Adipocyte (in vitro differentiated cells): ENCODE measurements around the gene COL4A1.
"Not testable (repeated sequence)": the region's sequence is repeated elsewhere in the genome, so short reads cannot be mapped to it uniquely, and the experiment has no call there.

ENCODE experiments used
- DNase-seq: peaks from one replicate; pipeline ENCODE4 v3.0.0-alpha.2; 2015; ENCODE audit warnings: low read depth
- H3K27me3 ChIP-seq: replicated peaks from 2 replicates; pipeline ENCODE4 v1.7.0; 2013; ENCODE audit warnings: mild to moderate bottlenecking, low read length, moderate library complexity; ENCODE audit not compliant: control insufficient read depth, insufficient read depth
- H3K36me3 ChIP-seq: 2 replicates; pipeline ENCODE4 v1.7.0; 2013; ENCODE audit warnings: low read length, mild to moderate bottlenecking, moderate library complexity; ENCODE audit not compliant: control insufficient read depth, insufficient read depth, severe bottlenecking
- H3K4me1 ChIP-seq: 2 replicates; pipeline ENCODE4 v1.7.0; 2013; ENCODE audit warnings: mild to moderate bottlenecking, low read length, moderate library complexity; ENCODE audit not compliant: control insufficient read depth, insufficient read depth
- H3K4me3 ChIP-seq: 2 replicates; pipeline ENCODE4 v1.7.0; 2013; ENCODE audit warnings: mild to moderate bottlenecking, low read length, moderate library complexity
- H3K9ac ChIP-seq: 2 replicates; pipeline ENCODE4 v1.7.0; 2013; ENCODE audit warnings: mild to moderate bottlenecking, low read length, moderate library complexity
- H3K9me3 ChIP-seq: 2 replicates; pipeline ENCODE4 v1.7.0; 2013; ENCODE audit warnings: mild to moderate bottlenecking, low read length, moderate library complexity; ENCODE audit not compliant: control insufficient read depth

Gene COL4A1

GRCh38 chr13:110121422-110122083 lies 185.4 kb downstream of the COL4A1 start:
- DNase-seq: no peak
- H3K27me3 ChIP-seq: peaks cover 3% of the 10 kb centered on the region

GRCh38 chr13:110119935-110120905 lies 186.7 kb downstream of the COL4A1 start:
- Histone ChIP-seq H3K4me1 (peaks cover 4% of the 10 kb centered on the region), H3K36me3 (no peaks in the 10 kb centered on the region), H3K9me3 (no peaks in the 10 kb centered on the region), H3K4me3 (no peak overlapping the region), H3K9ac (no peak overlapping the region), H3K27me3 (peaks cover 3% of the 10 kb centered on the region)
- no peak for DNase-seq

More at GRCh38 chr13:110121422-110122083, 185.4 kb downstream of the COL4A1 start:
- Histone ChIP-seq H3K9me3 (no peaks in the 10 kb centered on the region), H3K4me1 (peaks cover 10% of the 10 kb centered on the region), H3K4me3 (no peak overlapping the region), H3K9ac (no peak overlapping the region), H3K36me3 (no peaks in the 10 kb centered on the region)

GRCh38 chr13:110118106-110118505 lies 188.9 kb downstream of the COL4A1 start:
- peaks cover 3% of the 10 kb centered on the region for H3K27me3 ChIP-seq
- H3K4me1 ChIP-seq: peaks cover 17% of the 10 kb centered on the region
- no peaks in the 10 kb centered on the region for H3K9me3 ChIP-seq
- no peak for DNase-seq
- no peak overlapping the region for H3K9ac ChIP-seq
- H3K4me3 ChIP-seq: no peak overlapping the region
- H3K36me3 ChIP-seq: no peaks in the 10 kb centered on the region

GRCh38 chr13:110116072-110116487 lies 190.9 kb downstream of the COL4A1 start:
- Histone ChIP-seq H3K9ac (no peak overlapping the region), H3K36me3 (no peaks in the 10 kb centered on the region), H3K4me1 (peaks cover 21% of the 10 kb centered on the region), H3K27me3 (no peaks in the 10 kb centered on the region), H3K9me3 (no peaks in the 10 kb centered on the region), H3K4me3 (no peak overlapping the region)
- peak; percentile 83 for DNase-seq

GRCh38 chr13:110115591-110115990 lies 191.4 kb downstream of the COL4A1 start:
- no peak for DNase-seq
- Histone ChIP-seq H3K4me1 (peaks cover 21% of the 10 kb centered on the region), H3K27me3 (no peaks in the 10 kb centered on the region), H3K9me3 (no peaks in the 10 kb centered on the region), H3K36me3 (no peaks in the 10 kb centered on the region), H3K4me3 (no peak overlapping the region), H3K9ac (no peak overlapping the region)

- Histone ChIP-seq H3K9ac (no peak overlapping the region), H3K4me3 (no peak overlapping the region), H3K36me3 (no peaks in the 10 kb centered on the region), H3K9me3 (no peaks in the 10 kb centered on the region), H3K27me3 (no peaks in the 10 kb centered on the region), H3K4me1 (peaks cover 30% of the 10 kb centered on the region)
- peak; percentile 43 for DNase-seq
Observed at GRCh38 chr13:110114316-110114715, 192.6 kb downstream of the COL4A1 start.

- no peaks in the 10 kb centered on the region for H3K9me3 ChIP-seq
- no peaks in the 10 kb centered on the region for H3K27me3 ChIP-seq
- H3K4me3 ChIP-seq: no peak overlapping the region
- H3K4me1 ChIP-seq: peaks cover 37% of the 10 kb centered on the region
- H3K9ac ChIP-seq: no peak overlapping the region
- H3K36me3 ChIP-seq: no peaks in the 10 kb centered on the region
- no peak for DNase-seq
Observed at GRCh38 chr13:110113284-110113764, 193.6 kb downstream of the COL4A1 start.

GRCh38 chr13:110112379-110112778 lies 194.6 kb downstream of the COL4A1 start:
- H3K36me3 ChIP-seq, H3K4me3 ChIP-seq, H3K9me3 ChIP-seq, H3K27me3 ChIP-seq, H3K9ac ChIP-seq: not testable (repeated sequence)
- peaks cover 37% of the 10 kb centered on the region for H3K4me1 ChIP-seq
- DNase-seq: peak; percentile 47

- no peaks in the 10 kb centered on the region for H3K9me3 ChIP-seq
- H3K4me1 ChIP-seq: peaks cover 45% of the 10 kb centered on the region
- H3K4me3 ChIP-seq: no peak overlapping the region
- H3K36me3 ChIP-seq: no peaks in the 10 kb centered on the region
- no peak overlapping the region for H3K9ac ChIP-seq
- DNase-seq: no peak
- H3K27me3 ChIP-seq: no peaks in the 10 kb centered on the region
Observed at GRCh38 chr13:110110783-110111182, 196.2 kb downstream of the COL4A1 start.

- H3K4me1 ChIP-seq: peaks cover 45% of the 10 kb centered on the region
- no peaks in the 10 kb centered on the region for H3K27me3 ChIP-seq
- DNase-seq: peak; percentile 83
- no peaks in the 10 kb centered on the region for H3K36me3 ChIP-seq
- peak overlapping the region; percentile 65 for H3K4me3 ChIP-seq
- H3K9me3 ChIP-seq: no peaks in the 10 kb centered on the region
- peak overlapping the region; percentile 78 for H3K9ac ChIP-seq
Observed at GRCh38 chr13:110109910-110110309, 197.0 kb downstream of the COL4A1 start.

- Histone ChIP-seq H3K9ac (peak overlapping the region; percentile 78), H3K36me3 (no peaks in the 10 kb centered on the region), H3K27me3 (no peaks in the 10 kb centered on the region), H3K9me3 (no peaks in the 10 kb centered on the region), H3K4me1 (peaks cover 39% of the 10 kb centered on the region), H3K4me3 (peak overlapping the region; percentile 65)
- DNase-seq: no peak
Observed at GRCh38 chr13:110109140-110109783, 197.7 kb downstream of the COL4A1 start.
